Heart left ventricle (tissue), 13 donors: Measurements from ENCODE around the gene PPM1A.

Source experiments
- CTCF ChIP-seq, 12 donors: fragments of 200-600 bp; sonication (generic) in 4 of 12; IDR thresholded peaks; one replicate each; pipeline versions ENCODE4 v1.5.0 to v1.8.0; 2018 to 2022; ENCODE audit warnings: antibody characterized with exemption in 12 of 12, mild to moderate bottlenecking in 5 of 12
- POLR2A ChIP-seq, 2 donors: fragments of 450-650 bp; IDR thresholded peaks; one replicate each; pipeline ENCODE4 v1.6.1; 2017; ENCODE audit warnings: antibody characterized with exemption in 2 of 2, mild to moderate bottlenecking in 2 of 2, moderate library complexity in 2 of 2
- donor health status: ischemic (EF 13 %, LVEDD 7.1; RV severe dilation, severe dysfunction).
- donor health status: DM: no; HTN: yes; CAD: no.
- donor health status: DM: no; HTN: no; CAD: no.
- donor health status: ischemic (EF 25% LVEDD 6.9; RV normal size, moderate dysfunction).
- donor health status: ischemic (EF 25% LVEDD 5.7; RV mildly dilated, moderate dysfunction).
- donor health status: ischemic (EF 35%, LVEDD 5.7; RV mildly dilated, moderate dysfunction).
- donor health status: nonischemic (EF 11% LVEDD 7.7; RV severe dilation, severe dysfunction).
- donor health status: DM: yes; HTN: yes; CAD: no.
- donor health status: PGD.
- donor health status: ischemic (EF 29% LVEDD 5.4; RV normal size, mild dysfunction).
- donor health status: nonischemic (EF 23%, LVEDD 6.1; RV moderate dilation, normal function).

- TF ChIP-seq CTCF (IDR thresholded peaks at IDR 0.05) (no peak), POLR2A (IDR thresholded peaks at IDR 0.05) (no peak)
Observed at GRCh38 chr14:60339571-60339970, 90.5 kb downstream of the PPM1A start.
